IMR-90 (cell line): ENCODE measurements around the gene COL5A3. TPM values are rescaled to one million over a fixed set of nuclear protein-coding genes. Genes with fewer than 3 reads are reported as not detected.
A peak's percentile ranks its signal among the peaks of the same experiment; 100 is the strongest.

ENCODE experiments used
- ATAC-seq: fragments of 200-7000 bp; cut with Tn5 transposase; 2 replicates; pipeline ENCODE4 v1.9.1; 2020; ENCODE audit warnings: low read depth, mild to moderate bottlenecking, moderate library complexity
- BruUV-seq: library from RNA; stranded (reverse); fragments of 400-500 nt; replicated peaks from 2 replicates; lab custom pipeline; 2021; lab: Mats Ljungman, UMichigan
- CTCF ChIA-PET: fragments of 300-600 bp; formaldehyde crosslinking; extraction: SDS; loops from one replicate; lab custom pipeline; 2021; ENCODE audit warnings: antibody characterized with exemption; lab: Yijun Ruan, JAX
- POLR2A ChIA-PET: fragments of 300-600 bp; sonication (Branson Sonifier 250); formaldehyde crosslinking; loops from one replicate; lab custom pipeline; 2022; ENCODE audit warnings: antibody characterized with exemption; ENCODE audit not compliant: unreplicated experiment; lab: Charles Lee
- DNase-seq: peaks from one replicate; pipeline ENCODE4 v3.0.0; 2013
- H2AFZ ChIP-seq: replicated peaks from 2 replicates; pipeline ENCODE3; 2013; ENCODE audit warnings: low read length, mild to moderate bottlenecking; ENCODE audit not compliant: poor library complexity
- H2AK5ac ChIP-seq: 2 replicates; pipeline ENCODE4 v1.6.1; 2013; ENCODE audit warnings: low read depth, low read length, inconsistent platforms
- H2AK9ac ChIP-seq: replicated peaks from 2 replicates; pipeline ENCODE3; 2013; ENCODE audit warnings: mild to moderate bottlenecking, low read depth, low read length, moderate library complexity; ENCODE audit not compliant: poor library complexity
- H2BK120ac ChIP-seq: 2 replicates; pipeline ENCODE4 v1.6.1; 2013; ENCODE audit warnings: low read depth, low read length, inconsistent platforms
- H2BK15ac ChIP-seq: 3 replicates; pipeline ENCODE4 v1.6.1; 2013; ENCODE audit warnings: low read depth, low read length, inconsistent platforms
- H2BK20ac ChIP-seq: 2 replicates; pipeline ENCODE4 v1.6.1; 2013; ENCODE audit warnings: low read depth, mild to moderate bottlenecking, inconsistent platforms, low read length, moderate library complexity
- H2BK5ac ChIP-seq: 2 replicates; pipeline ENCODE4 v1.6.1; 2013; ENCODE audit warnings: mild to moderate bottlenecking, low read depth, low read length, inconsistent platforms; ENCODE audit not compliant: poor library complexity, severe bottlenecking
- H3K14ac ChIP-seq: replicated peaks from 2 replicates; pipeline ENCODE4 v1.6.1; 2013; ENCODE audit warnings: low read depth, low read length, inconsistent platforms
- H3K18ac ChIP-seq: 2 replicates; pipeline ENCODE4 v1.6.1; 2013; ENCODE audit warnings: low read depth, low read length, control low read depth
- H3K23ac ChIP-seq: 2 replicates; pipeline ENCODE4 v1.6.1; 2013; ENCODE audit warnings: low read depth, low read length, inconsistent platforms
- H3K27ac ChIP-seq: 2 replicates; pipeline ENCODE4 v1.5.1; 2013; ENCODE audit warnings: mild to moderate bottlenecking, control low read depth, low read length; ENCODE audit not compliant: insufficient read depth
- H3K27me3 ChIP-seq: 2 replicates; pipeline ENCODE4 v1.6.1; 2013; ENCODE audit warnings: low read length; ENCODE audit not compliant: control insufficient read depth, insufficient read depth
- H3K36me3 ChIP-seq: 2 replicates; pipeline ENCODE4 v1.6.1; 2013; ENCODE audit warnings: low read length, mixed read lengths; ENCODE audit not compliant: control insufficient read depth, insufficient read depth
- H3K4ac ChIP-seq: 2 replicates; pipeline ENCODE4 v1.6.1; 2013; ENCODE audit warnings: low read depth, low read length, inconsistent platforms
- H3K4me1 ChIP-seq: 2 replicates; pipeline ENCODE4 v1.6.1; 2013; ENCODE audit warnings: low read length, mixed read lengths; ENCODE audit not compliant: control insufficient read depth, insufficient read depth
- H3K4me2 ChIP-seq: 2 replicates; pipeline ENCODE4 v1.6.1; 2013; ENCODE audit warnings: low read depth, mild to moderate bottlenecking, control low read depth, low read length, moderate library complexity
- H3K4me3 ChIP-seq: 2 replicates; pipeline ENCODE4 v1.5.1; 2013; ENCODE audit warnings: low read depth, mild to moderate bottlenecking, control low read depth, low read length, moderate library complexity; ENCODE audit not compliant: insufficient read depth
- H3K56ac ChIP-seq: 2 replicates; pipeline ENCODE4 v1.6.1; 2013; ENCODE audit warnings: low read length, inconsistent platforms; ENCODE audit not compliant: insufficient read depth; ENCODE audit errors: extremely low read depth
- H3K79me1 ChIP-seq, 2 experiments: 2 replicates each; pipeline ENCODE4 v1.6.1; 2013; ENCODE audit warnings: low read length in 2 of 2, inconsistent platforms in 1 of 2, low read depth in 1 of 2
- H3K9ac ChIP-seq: 2 replicates; pipeline ENCODE4 v1.6.1; 2013; ENCODE audit warnings: low read depth, low read length, control low read depth
- H3K9me1 ChIP-seq: 2 replicates; pipeline ENCODE4 v1.6.1; 2013; ENCODE audit warnings: low read length, inconsistent platforms; ENCODE audit not compliant: insufficient read depth
- H3K9me3 ChIP-seq: 2 replicates; pipeline ENCODE4 v1.6.1; 2013; ENCODE audit warnings: low read length; ENCODE audit not compliant: control insufficient read depth, insufficient read depth
- H4K20me1 ChIP-seq: 2 replicates; pipeline ENCODE4 v1.6.1; 2013; ENCODE audit warnings: low read length, inconsistent platforms; ENCODE audit not compliant: insufficient read depth
- H4K5ac ChIP-seq: 2 replicates; pipeline ENCODE4 v1.6.1; 2013; ENCODE audit warnings: mild to moderate bottlenecking, low read depth, low read length, control low read depth
- H4K8ac ChIP-seq, 2 experiments: 2 replicates each; pipeline ENCODE4 v1.6.1; 2013; ENCODE audit warnings: low read depth in 2 of 2, low read length in 2 of 2, control low read depth in 1 of 2, inconsistent platforms in 1 of 2
- H4K91ac ChIP-seq: 2 replicates; pipeline ENCODE4 v1.6.1; 2013; ENCODE audit warnings: low read depth, low read length, inconsistent platforms; ENCODE audit not compliant: insufficient read depth
- CEBPB ChIP-seq: IDR thresholded peaks from 2 replicates; pipeline ENCODE4 v1.6.1; 2012; ENCODE audit warnings: low read depth, low read length, improper control_type of control experiment
- CTCF ChIP-seq: conservative IDR thresholded peaks from 2 replicates; pipeline ENCODE4 v1.5.1; 2012; ENCODE audit warnings: mild to moderate bottlenecking, low read depth, low read length, improper control_type of control experiment
- RFX5 ChIP-seq: IDR thresholded peaks from 2 replicates; pipeline ENCODE4 v1.8.0; 2012; ENCODE audit warnings: low read depth, mild to moderate bottlenecking, low read length, moderate library complexity
- WGBS, 2 experiments: methylation state at CpG; one replicate each; pipeline versions ENCODE4 v1.1.5 to v1.1.7; 2013; ENCODE audit warnings: missing lambda C conversion rate in 2 of 2; ENCODE audit not compliant: insufficient read length in 1 of 2; ENCODE audit errors: extremely low coverage in 2 of 2; 5-methylcytosine and 5-hydroxymethylcytosine counted together
- dilution Hi-C: fragments of 300-500 bp; cut with HindIII; formaldehyde crosslinking; loops from one replicate; pipeline ENCODE4 v1.14.3; 2018; ENCODE audit warnings: low sequenced_read_pairs; ENCODE audit not compliant: unreplicated experiment
- in situ Hi-C: fragments of 300-500 bp; cut with MboI; formaldehyde crosslinking; loops from 3 replicates; pipeline ENCODE4 v1.14.3; 2019; ENCODE audit warnings: low sequenced_read_pairs, inconsistent platforms, mixed read lengths
- intact Hi-C: fragments of 100-400 bp; cut with micrococcal nuclease; formaldehyde crosslinking; loops from 2 replicates; pipeline ENCODE4 v1.10.0; 2022
- polyA plus RNA-seq, 3 experiments: library from polyadenylated mRNA; depleted of rRNA; stranded (reverse); fragments of >200 nt; gene quantifications; 2 replicates each; pipeline ENCODE4 v1.2.3, GENCODE V29; 2012; ENCODE audit warnings: low replicate concordance in 1 of 3
- total RNA-seq: library from RNA; depleted of rRNA; stranded (reverse); fragments of >200 nt; gene quantifications from 2 replicates; pipeline ENCODE4 v1.2.3, GENCODE V29; 2012

The COL5A3 gene
- total and polyA plus RNA-seq, 2 of the 4 experiments (the other 2 are of a cell fraction), result 0.54 to 1.5 TPM

GRCh38 chr19:9952276-9952675, 58.0 kb downstream of the COL5A3 start:
- no peak overlapping the region for H2AK5ac ChIP-seq
- H2BK15ac ChIP-seq, result no peak overlapping the region
- no peak overlapping the region for H4K8ac ChIP-seq
- POLR2A ChIA-PET, result no interaction called here
- no peak overlapping the region for H3K23ac ChIP-seq
- no peaks in the 10 kb centered on the region for H4K20me1 ChIP-seq
- no peak overlapping the region for H4K91ac ChIP-seq
- H2AK9ac ChIP-seq, result no peak overlapping the region
- dilution Hi-C loops (no loop called here), intact Hi-C loops (no loop called here), in situ Hi-C loops (no loop called here)
- no peak overlapping the region for H2BK20ac ChIP-seq
- H3K79me1 ChIP-seq, result no peaks in the 10 kb centered on the region
- ATAC-seq (no peak), DNase-seq (no peak)
- H3K4me1 ChIP-seq, result no peaks in the 10 kb centered on the region
- no peak overlapping the region for H3K14ac ChIP-seq
- BruUV-seq, result no TSS peak
- H3K18ac ChIP-seq, result no peak overlapping the region
- H3K9me3 ChIP-seq, result no peaks in the 10 kb centered on the region
- H2BK120ac ChIP-seq, result no peak overlapping the region
- H3K27me3 ChIP-seq, result no peaks in the 10 kb centered on the region
- no peak overlapping the region for H3K4ac ChIP-seq
- no peak overlapping the region for H3K4me2 ChIP-seq
- peak; percentile 62 for TF ChIP-seq CEBPB
- TF ChIP-seq CTCF, result no peak
- TF ChIP-seq RFX5, result no peak
- no CpG with 5 or more reads among the region's 5 CpGs for WGBS, 2 experiments
- CTCF ChIA-PET, result no interaction called here
- no peaks in the 10 kb centered on the region for H3K9me1 ChIP-seq
- no peaks in the 10 kb centered on the region for H3K36me3 ChIP-seq
- H3K9ac ChIP-seq, result no peak overlapping the region
- H2AFZ ChIP-seq, result no peak overlapping the region
- H3K27ac ChIP-seq, result no peak overlapping the region
- no peak overlapping the region for H4K5ac ChIP-seq
- no peak overlapping the region for H2BK5ac ChIP-seq
- H3K4me3 ChIP-seq, result no peak overlapping the region
- H3K56ac ChIP-seq, result no peak overlapping the region
